ENCODE measurements around the gene GANAB.

The GANAB gene

DNA sequence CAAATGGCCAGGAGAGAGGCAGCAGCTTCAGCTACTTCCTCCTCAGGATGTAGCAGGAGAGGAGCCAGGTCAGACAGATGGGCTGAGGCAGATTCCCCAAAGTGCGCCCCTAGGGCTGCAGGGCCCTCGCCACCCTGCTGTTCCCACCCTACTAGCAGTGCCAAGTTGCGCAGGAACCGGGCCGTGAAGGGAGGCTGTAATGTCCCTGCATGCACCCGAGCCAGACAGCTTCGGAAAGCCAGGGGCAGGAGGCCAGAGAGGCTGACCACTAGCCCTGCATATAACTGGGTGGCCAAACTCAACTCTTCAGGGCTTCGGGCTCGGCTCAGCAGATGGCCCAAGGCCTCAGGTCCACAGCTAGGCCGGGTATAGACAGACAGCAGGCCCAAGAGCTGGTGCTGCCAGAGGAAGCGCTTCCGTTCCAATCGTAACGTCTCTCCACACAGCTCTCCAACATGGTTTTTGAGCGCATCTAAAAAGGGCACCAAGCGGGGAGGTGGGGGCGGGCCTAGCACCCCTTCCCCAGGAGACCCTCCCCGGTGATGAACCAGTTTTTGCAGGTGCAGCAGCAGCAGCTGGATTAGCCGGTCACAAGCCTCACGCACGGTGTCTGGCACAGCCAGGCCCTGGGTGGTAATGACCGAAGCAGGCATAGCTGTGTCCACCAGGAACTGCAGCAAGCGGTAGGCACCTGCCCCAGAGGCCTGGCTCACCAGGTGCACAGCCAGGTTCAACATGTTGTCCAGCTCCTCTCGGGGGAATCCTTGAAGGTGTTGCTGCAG, 2.0 kb upstream of the GANAB start:
- TF ChIP-seq Cebpa-rat (IDR thresholded peaks at IDR 0.05), result no peak
- Histone ChIP-seq H3K36me3 (peaks cover 39 to 66% (median 52%) of the 10 kb centered on the region in 11 experiments), H4K20me1 (peaks cover 11 to 68% (median 39%) of the 10 kb centered on the region in 11 experiments; a peak in 19 of 22 replicates), H3K27me3 (no peaks in the 10 kb centered on the region), H3K4me1 (peaks cover 43 to 61% (median 51%) of the 10 kb centered on the region in 10 experiments), H3K27ac (peak overlapping the region in 1 of 11 experiments; percentile 36; a peak in 1 of 22 replicates), H3K9ac (peak overlapping the region in 9 of 11 experiments; percentile 24 to 100 (median 92); a peak in 14 of 22 replicates), H3K9me3 (replicated peaks in 1 of 11) (no peaks in the 10 kb centered on the region), H3K4me2 (0 out of 22 replicates have a peak overlapping the region, but pooled peaks of 3 of the 11 experiments have one; percentile 4 to 72 (median 69)), H3K4me3 (no peak overlapping the region)

- Histone ChIP-seq H3K4me1 (peaks cover 43 to 63% (median 54%) of the 10 kb centered on the region in 10 experiments), H3K27me3 (no peaks in the 10 kb centered on the region), H3K27ac (peak overlapping the region in 4 of 11 experiments; percentile 10 to 36 (median 18); a peak in 3 of 22 replicates), H3K4me3 (no peak overlapping the region), H3K4me2 (peak overlapping the region in 10 of 11 experiments; percentile 53 to 91 (median 69); a peak in 17 of 22 replicates), H3K36me3 (peaks cover 47 to 74% (median 60%) of the 10 kb centered on the region in 11 experiments), H3K9me3 (replicated peaks in 1 of 11) (no peaks in the 10 kb centered on the region), H3K9ac (peak overlapping the region in 9 of 11 experiments; percentile 24 to 100 (median 92); a peak in 15 of 22 replicates), H4K20me1 (peaks cover 11 to 74% (median 47%) of the 10 kb centered on the region in 11 experiments; a peak in 19 of 22 replicates)
- no peak for TF ChIP-seq Cebpa-rat (IDR thresholded peaks at IDR 0.05)
These were observed 1.2 kb upstream of the GANAB start for GRCh38 chr11:62647609-62648005.

DNA sequence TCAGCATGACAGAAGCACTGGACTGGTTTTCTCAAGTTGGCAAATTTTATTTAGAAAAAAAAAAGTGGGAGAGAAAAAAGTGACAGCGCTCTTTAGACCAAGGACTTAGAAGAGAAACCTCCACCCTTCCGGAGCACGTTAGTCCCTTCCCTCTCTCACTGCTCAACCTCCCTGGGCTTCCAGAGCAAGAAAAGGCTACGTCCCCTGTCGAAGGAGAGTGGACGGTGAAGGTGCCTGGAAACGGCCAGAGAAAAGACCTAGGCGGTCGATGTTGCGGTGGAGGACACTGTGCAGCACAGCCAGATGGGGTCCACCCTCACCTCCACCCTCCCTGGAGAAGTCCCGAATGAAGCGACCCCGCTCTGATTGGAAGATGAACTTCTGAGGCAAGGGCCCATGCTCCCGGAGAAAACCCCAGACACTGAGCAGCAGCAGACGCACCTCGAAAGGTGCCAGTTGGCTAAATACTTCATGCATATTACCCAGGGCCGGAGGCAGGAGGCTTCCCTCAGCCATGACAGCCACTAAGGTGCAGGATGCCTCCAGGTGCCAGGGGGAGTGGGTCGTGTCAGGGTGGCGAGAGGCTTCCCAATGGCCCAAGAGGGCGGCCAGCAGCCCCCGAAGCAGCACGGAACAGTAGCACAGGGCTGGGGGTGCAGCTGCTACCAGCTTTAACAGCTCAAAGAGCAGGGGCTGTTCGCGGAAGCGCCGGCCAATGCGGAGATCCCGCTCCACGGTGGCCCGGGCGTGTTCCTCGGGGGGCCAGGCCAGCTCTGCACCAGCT, 604 bp upstream of the GANAB start:
- H3K27me3 ChIP-seq, result no peaks in the 10 kb centered on the region
- peak overlapping the region in 3 of 11 experiments; percentile 15 to 98 (median 22); a peak in 3 of 22 replicates for H3K27ac ChIP-seq
- H3K4me3 ChIP-seq, result peak overlapping the region in 7 of 10 experiments; percentile 51 to 99 (median 89); a peak in 9 of 20 replicates
- TF ChIP-seq Cebpa-rat (IDR thresholded peaks at IDR 0.05), result no peak
- peak overlapping the region; percentile 53 to 91 (median 69) for H3K4me2 ChIP-seq
- H3K9ac ChIP-seq, result peak overlapping the region in 8 of 11 experiments; percentile 42 to 100 (median 94); a peak in 15 of 22 replicates
- peaks cover 39 to 64% (median 55%) of the 10 kb centered on the region in 10 experiments for H3K4me1 ChIP-seq
- peaks cover 11 to 74% (median 53%) of the 10 kb centered on the region in 11 experiments; a peak in 19 of 22 replicates for H4K20me1 ChIP-seq
- no peaks in the 10 kb centered on the region for H3K9me3 ChIP-seq (replicated peaks in 1 of 11)
- H3K36me3 ChIP-seq, result peaks cover 53 to 80% (median 66%) of the 10 kb centered on the region in 11 experiments

DNA sequence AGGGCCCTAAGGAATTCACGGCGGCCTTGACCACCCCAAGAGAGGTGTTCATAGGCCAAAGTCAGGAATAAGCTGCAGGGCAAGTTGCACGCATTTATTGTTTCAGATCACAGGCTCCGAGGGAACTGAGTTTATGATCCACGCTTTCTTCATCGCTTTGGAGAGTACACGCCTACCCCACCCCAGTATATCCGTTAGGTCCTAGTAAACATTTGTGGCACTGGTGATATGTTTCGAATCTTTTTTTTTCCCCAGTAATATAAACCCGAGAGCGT, 805 bp downstream of the GANAB start:
- H3K4me2 ChIP-seq, result peak overlapping the region; percentile 86 to 98 (median 96)
- H3K9ac ChIP-seq, result peak overlapping the region; percentile 92 to 100 (median 98)
- H3K27ac ChIP-seq, result peak overlapping the region; percentile 89 to 99 (median 96); a peak in 21 of 22 replicates
- H3K36me3 ChIP-seq, result peaks cover 54 to 83% (median 69%) of the 10 kb centered on the region in 11 experiments
- peaks cover 11 to 83% (median 67%) of the 10 kb centered on the region in 11 experiments; a peak in 19 of 22 replicates for H4K20me1 ChIP-seq
- H3K4me3 ChIP-seq, result peak overlapping the region; percentile 82 to 100 (median 96)
- H3K4me1 ChIP-seq, result peaks cover 29 to 56% (median 48%) of the 10 kb centered on the region in 10 experiments
- no peaks in the 10 kb centered on the region for H3K27me3 ChIP-seq
- no peak for TF ChIP-seq Cebpa-rat (IDR thresholded peaks at IDR 0.05)
- H3K9me3 ChIP-seq (replicated peaks in 1 of 11), result no peaks in the 10 kb centered on the region

DNA sequence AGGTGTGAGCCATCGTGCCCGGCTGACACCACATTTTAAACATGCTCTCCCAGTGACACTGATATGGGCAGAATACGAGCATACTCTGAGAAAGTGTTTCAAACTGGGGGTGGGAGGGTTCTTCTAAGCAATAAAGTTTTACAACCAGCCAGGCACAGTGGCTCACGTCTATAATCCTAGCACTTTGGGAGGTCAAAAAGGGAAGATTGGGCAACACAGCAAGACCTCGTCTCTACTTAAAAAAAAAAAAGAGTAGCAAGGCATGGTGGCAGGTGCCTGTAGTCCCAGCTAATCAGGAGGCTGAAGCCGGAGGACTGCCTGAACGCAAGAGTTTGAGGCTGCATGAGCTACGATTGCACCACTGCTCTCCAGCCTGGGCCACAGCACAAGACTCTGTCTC, 2.2 kb downstream of the GANAB start:
- Histone ChIP-seq H3K27ac (no peak overlapping the region; a peak in 1 of 22 replicates), H3K4me2 (peak overlapping the region in 9 of 11 experiments; percentile 89 to 98 (median 96); a peak in 10 of 22 replicates), H3K9ac (peak overlapping the region in 5 of 11 experiments; percentile 11 to 100 (median 98); a peak in 5 of 22 replicates), H3K27me3 (no peaks in the 10 kb centered on the region), H3K9me3 (replicated peaks in 1 of 11) (no peaks in the 10 kb centered on the region), H3K36me3 (peaks cover 53 to 83% (median 66%) of the 10 kb centered on the region in 11 experiments), H3K4me3 (no peak overlapping the region), H3K4me1 (peaks cover 31 to 57% (median 48%) of the 10 kb centered on the region in 10 experiments), H4K20me1 (peaks cover 16 to 85% (median 66%) of the 10 kb centered on the region in 11 experiments; a peak in 19 of 22 replicates)
- no peak for TF ChIP-seq Cebpa-rat (IDR thresholded peaks at IDR 0.05)

GRCh38 chr11:62632492-62632891, 13.9 kb downstream of the GANAB start:
- Histone ChIP-seq H3K4me3 (no peak overlapping the region), H3K27me3 (no peaks in the 10 kb centered on the region), H3K4me2 (no peak overlapping the region), H3K4me1 (peaks cover 5 to 22% (median 10%) of the 10 kb centered on the region in 10 experiments; a peak in 18 of 20 replicates), H3K9me3 (replicated peaks in 1 of 11) (no peaks in the 10 kb centered on the region), H3K9ac (no peak overlapping the region), H4K20me1 (peaks cover 0 to 56% (median 8%) of the 10 kb centered on the region in 11 experiments; a peak in 7 of 22 replicates), H3K36me3 (peaks cover 90 to 100% (median 100%) of the 10 kb centered on the region in 11 experiments), H3K27ac (no peak overlapping the region)
- no peak for TF ChIP-seq Cebpa-rat (IDR thresholded peaks at IDR 0.05)

DNA sequence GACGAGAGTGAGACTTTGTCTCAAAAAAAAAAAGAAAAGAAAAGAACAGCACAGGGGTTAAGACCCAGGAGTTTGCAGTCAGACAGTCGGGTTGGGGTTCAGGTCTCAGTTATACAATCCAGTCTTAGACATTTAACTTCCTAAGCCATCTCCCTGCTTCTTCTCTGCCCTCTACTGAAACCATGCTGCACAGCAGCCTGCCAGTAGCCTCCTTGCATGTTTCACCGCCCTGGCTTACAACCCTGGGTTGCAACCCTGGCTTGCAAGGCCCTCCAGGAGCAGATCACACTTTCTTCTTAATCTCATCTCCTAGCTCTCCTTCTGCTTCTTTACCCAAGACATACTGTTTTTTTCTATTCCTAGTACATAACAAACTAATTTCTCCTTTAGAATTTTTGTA, 18.7 kb downstream of the GANAB start:
- no peak overlapping the region for H3K4me2 ChIP-seq
- peaks cover 68 to 96% (median 83%) of the 10 kb centered on the region in 11 experiments for H3K36me3 ChIP-seq
- H3K4me1 ChIP-seq, result peaks cover 22 to 36% (median 33%) of the 10 kb centered on the region in 10 experiments
- no peaks in the 10 kb centered on the region for H3K9me3 ChIP-seq (replicated peaks in 1 of 11)
- no peaks in the 10 kb centered on the region for H3K27me3 ChIP-seq
- H4K20me1 ChIP-seq, result peaks cover 0 to 44% (median 0%) of the 10 kb centered on the region in 11 experiments; a peak in 5 of 22 replicates
- TF ChIP-seq Cebpa-rat (IDR thresholded peaks at IDR 0.05), result no peak
- H3K27ac ChIP-seq, result no peak overlapping the region
- no peak overlapping the region for H3K4me3 ChIP-seq
- H3K9ac ChIP-seq, result no peak overlapping the region

GRCh38 chr11:62622476-62623089, 23.8 kb downstream of the GANAB start:
- H3K27ac ChIP-seq, result peak overlapping the region; percentile 61 to 92 (median 85)
- TF ChIP-seq Cebpa-rat (IDR thresholded peaks at IDR 0.05), result peak in 1 of 11 experiments; percentile 4; a peak in 1 of 22 replicates
- peak overlapping the region in 4 of 10 experiments; percentile 78 to 89 (median 79); a peak in 5 of 20 replicates for H3K4me3 ChIP-seq
- peaks cover 0 to 15% (median 0%) of the 10 kb centered on the region in 11 experiments; a peak in 2 of 22 replicates for H4K20me1 ChIP-seq
- H3K27me3 ChIP-seq, result no peaks in the 10 kb centered on the region
- H3K9ac ChIP-seq, result peak overlapping the region; percentile 23 to 95 (median 86); a peak in 20 of 22 replicates
- H3K4me1 ChIP-seq, result peaks cover 52 to 68% (median 63%) of the 10 kb centered on the region in 10 experiments
- H3K9me3 ChIP-seq (replicated peaks in 1 of 11), result no peaks in the 10 kb centered on the region
- H3K4me2 ChIP-seq, result peak overlapping the region; percentile 58 to 98 (median 92)
- peaks cover 24 to 54% (median 36%) of the 10 kb centered on the region in 11 experiments for H3K36me3 ChIP-seq
